ENCODE data around the gene MAPKAPK3. TPM values are rescaled to one million over a fixed set of nuclear protein-coding genes. Genes with fewer than 3 reads are reported as not detected.

Gene MAPKAPK3
- total RNA-seq, 1 donor from 2014 or later, result 40.3 TPM

GRCh38 chr3:50575372-50575771 lies 41.6 kb upstream of the MAPKAPK3 start:
- Mint-ChIP-seq H3K27ac (no peak overlapping the region), H3K27me3 (no peaks in the 10 kb centered on the region), H3K4me1 (ENCODE audit: unreplicated experiment) (peaks cover 4% of the 10 kb centered on the region), H3K9me3 (no peaks in the 10 kb centered on the region), H3K36me3 (no peaks in the 10 kb centered on the region), H3K4me3 (no peak overlapping the region)
- no peak for TF ChIP-seq CTCF (conservative IDR thresholded peaks at IDR 0.05)
- no peak for DNase-seq (ENCODE audit: extremely low spot score, unreplicated experiment)

GRCh38 chr3:50577348-50577747 lies 39.6 kb upstream of the MAPKAPK3 start:
- Mint-ChIP-seq H3K9me3 (no peaks in the 10 kb centered on the region), H3K4me1 (ENCODE audit: unreplicated experiment) (no peaks in the 10 kb centered on the region), H3K4me3 (no peak overlapping the region), H3K27me3 (no peaks in the 10 kb centered on the region), H3K36me3 (no peaks in the 10 kb centered on the region), H3K27ac (no peak overlapping the region)
- TF ChIP-seq CTCF (conservative IDR thresholded peaks at IDR 0.05), result no peak
- DNase-seq (ENCODE audit: extremely low spot score, unreplicated experiment), result no peak

- DNase-seq (ENCODE audit: extremely low spot score, unreplicated experiment), result no peak
- Mint-ChIP-seq H3K27ac (no peak overlapping the region), H3K4me1 (ENCODE audit: unreplicated experiment) (no peaks in the 10 kb centered on the region), H3K4me3 (no peak overlapping the region), H3K9me3 (no peaks in the 10 kb centered on the region), H3K27me3 (no peaks in the 10 kb centered on the region), H3K36me3 (no peaks in the 10 kb centered on the region)
- TF ChIP-seq CTCF (conservative IDR thresholded peaks at IDR 0.05), result no peak
These were observed 36.1 kb upstream of the MAPKAPK3 start for GRCh38 chr3:50580683-50581458.

- DNase-seq (ENCODE audit: extremely low spot score, unreplicated experiment), result no peak
- Mint-ChIP-seq H3K9me3 (no peaks in the 10 kb centered on the region), H3K27ac (no peak overlapping the region), H3K27me3 (no peaks in the 10 kb centered on the region), H3K36me3 (no peaks in the 10 kb centered on the region), H3K4me3 (no peak overlapping the region), H3K4me1 (ENCODE audit: unreplicated experiment) (no peaks in the 10 kb centered on the region)
- TF ChIP-seq CTCF (conservative IDR thresholded peaks at IDR 0.05), result no peak
These were observed 35.5 kb upstream of the MAPKAPK3 start for GRCh38 chr3:50581459-50581842.

GRCh38 chr3:50582083-50582482 lies 34.9 kb upstream of the MAPKAPK3 start:
- Mint-ChIP-seq H3K4me3 (no peak overlapping the region), H3K4me1 (ENCODE audit: unreplicated experiment) (no peaks in the 10 kb centered on the region), H3K9me3 (no peaks in the 10 kb centered on the region), H3K27me3 (no peaks in the 10 kb centered on the region), H3K36me3 (no peaks in the 10 kb centered on the region), H3K27ac (no peak overlapping the region)
- DNase-seq (ENCODE audit: extremely low spot score, unreplicated experiment), result no peak
- TF ChIP-seq CTCF (conservative IDR thresholded peaks at IDR 0.05), result no peak

Data from type B pancreatic cell (in vitro differentiated cells).